Kidney glomerular epithelial cell (primary cell): ENCODE results near the gene LRMDA.

Source experiments
- DNase-seq: peaks from one replicate; lab custom pipeline; 2025; lab: John Stamatoyannopoulos, UW

The LRMDA gene

DNA sequence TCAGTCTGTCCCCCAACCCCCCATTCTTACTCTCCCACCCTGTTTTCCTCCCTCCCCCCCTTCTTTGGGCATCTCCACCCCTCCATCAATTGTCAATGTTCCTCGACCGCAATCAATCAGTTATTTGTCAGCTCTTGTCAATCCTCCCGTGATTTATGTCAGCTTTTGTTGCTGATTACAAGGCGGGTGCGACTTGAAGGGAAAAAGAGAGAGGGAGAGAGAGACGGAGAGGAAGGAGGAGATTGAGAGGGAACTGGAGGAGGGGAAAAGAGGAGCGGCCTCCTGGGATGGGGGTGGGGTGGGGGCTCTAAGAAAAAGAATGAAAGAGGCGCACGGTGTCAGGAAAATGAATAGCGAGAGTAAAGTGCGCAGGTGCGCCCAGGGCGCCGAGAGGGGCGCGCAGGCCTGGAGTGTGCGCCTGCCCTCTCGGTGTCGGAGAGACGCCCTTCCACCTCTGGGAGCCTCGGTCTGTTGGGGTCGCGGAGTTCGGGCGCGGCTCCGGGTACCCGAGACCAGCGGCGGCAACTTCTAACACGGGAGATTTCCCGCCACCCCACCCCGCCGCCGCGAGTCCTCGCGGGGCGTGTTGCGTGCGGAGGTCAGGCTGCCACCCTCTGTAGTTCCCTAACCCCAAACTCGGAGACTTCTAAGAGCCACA lies 28.8 kb upstream of the LRMDA start:
- DNase-seq = peak; percentile 94

GRCh38 chr10:75403144-75403938 lies 28.1 kb upstream of the LRMDA start:
- peak; percentile 45 for DNase-seq

DNA sequence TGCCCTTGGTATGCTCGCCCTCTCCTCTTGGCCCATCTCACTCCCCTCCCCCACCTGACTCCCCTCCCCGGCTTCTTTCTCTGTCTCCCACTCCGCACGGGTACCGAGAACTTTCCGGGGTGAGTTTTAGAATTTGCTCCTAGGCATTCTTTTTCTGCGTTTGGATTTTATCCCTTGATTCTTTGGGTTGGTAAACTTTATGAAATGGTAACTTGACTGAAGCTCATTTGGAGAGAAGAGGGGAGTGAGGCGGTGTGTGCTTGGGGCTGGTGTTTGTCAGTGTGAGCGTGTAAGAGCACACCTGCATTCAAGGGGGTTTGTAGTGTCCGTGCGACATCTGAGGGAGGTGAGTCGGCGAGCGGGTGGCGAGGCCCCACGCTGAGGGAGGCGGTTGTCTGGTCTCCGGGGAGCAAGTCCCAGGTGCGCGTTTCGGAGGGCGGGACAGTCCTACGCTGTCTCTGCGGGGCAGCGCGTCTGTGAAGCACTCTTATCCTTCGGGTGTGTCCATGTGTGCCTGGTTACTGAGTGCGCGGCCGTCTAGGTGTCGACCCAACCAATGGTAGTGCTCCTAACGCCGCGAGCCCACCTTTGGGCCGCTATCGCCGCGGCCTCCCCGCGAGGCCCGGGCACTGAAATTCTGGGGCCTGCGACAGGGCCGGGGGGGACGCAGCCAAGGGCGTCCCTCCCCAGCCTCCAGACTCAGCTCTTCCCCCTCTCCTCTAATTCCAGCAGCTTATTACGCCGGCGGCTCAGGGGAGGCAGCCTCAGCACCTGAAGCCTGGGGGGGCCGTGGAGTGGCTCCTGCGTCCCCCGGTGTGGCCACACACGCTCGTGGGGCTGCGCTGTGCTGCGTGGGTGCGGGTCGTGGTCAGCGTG lies 27.2 kb upstream of the LRMDA start:
- no peak for DNase-seq

- peak; percentile 40 for DNase-seq
Observed at GRCh38 chr10:75404815-75405597, 26.4 kb upstream of the LRMDA start.

DNA sequence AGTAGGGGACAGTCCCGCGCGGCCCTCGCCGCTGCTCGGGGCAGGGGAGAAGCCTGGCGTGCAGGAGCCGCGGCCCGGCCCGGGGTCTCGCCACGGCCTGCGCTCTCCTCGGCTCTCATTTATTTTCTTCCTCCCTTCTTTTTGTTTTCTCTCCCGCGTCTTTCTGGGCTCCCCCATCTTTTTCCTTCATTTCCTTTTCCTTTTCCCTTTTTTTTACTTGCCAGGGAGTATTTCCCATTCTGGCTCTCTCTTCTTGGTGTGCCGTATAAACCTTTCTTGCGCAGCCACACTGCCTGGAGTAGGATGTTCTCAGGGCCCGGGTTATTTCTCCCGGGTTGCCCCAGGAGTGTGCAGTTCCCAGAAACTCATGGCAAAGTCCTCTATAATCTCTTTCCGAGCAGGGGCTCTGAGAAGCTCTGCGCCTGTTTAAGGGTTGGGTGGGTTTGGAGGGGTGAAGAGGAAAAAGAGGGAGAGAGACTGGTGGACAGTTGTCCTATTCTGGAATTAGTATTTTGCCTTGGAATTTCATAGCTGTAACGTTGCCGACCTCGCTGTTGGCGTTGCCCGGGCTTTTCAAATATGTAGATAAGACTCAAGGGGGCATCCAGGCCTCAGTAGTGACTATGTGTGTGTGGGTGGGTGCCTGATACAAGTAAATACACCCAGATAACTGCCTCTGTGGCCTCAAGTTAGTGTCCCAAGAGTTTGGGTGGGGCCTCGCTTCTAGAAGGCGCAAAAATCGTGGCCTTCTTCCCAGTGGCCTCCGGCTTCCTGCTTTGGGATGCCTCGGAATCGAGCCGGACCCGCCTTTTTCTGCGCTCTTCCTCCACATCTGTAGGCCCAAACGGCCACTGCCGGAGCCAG lies 25.6 kb upstream of the LRMDA start:
- no peak for DNase-seq

DNA sequence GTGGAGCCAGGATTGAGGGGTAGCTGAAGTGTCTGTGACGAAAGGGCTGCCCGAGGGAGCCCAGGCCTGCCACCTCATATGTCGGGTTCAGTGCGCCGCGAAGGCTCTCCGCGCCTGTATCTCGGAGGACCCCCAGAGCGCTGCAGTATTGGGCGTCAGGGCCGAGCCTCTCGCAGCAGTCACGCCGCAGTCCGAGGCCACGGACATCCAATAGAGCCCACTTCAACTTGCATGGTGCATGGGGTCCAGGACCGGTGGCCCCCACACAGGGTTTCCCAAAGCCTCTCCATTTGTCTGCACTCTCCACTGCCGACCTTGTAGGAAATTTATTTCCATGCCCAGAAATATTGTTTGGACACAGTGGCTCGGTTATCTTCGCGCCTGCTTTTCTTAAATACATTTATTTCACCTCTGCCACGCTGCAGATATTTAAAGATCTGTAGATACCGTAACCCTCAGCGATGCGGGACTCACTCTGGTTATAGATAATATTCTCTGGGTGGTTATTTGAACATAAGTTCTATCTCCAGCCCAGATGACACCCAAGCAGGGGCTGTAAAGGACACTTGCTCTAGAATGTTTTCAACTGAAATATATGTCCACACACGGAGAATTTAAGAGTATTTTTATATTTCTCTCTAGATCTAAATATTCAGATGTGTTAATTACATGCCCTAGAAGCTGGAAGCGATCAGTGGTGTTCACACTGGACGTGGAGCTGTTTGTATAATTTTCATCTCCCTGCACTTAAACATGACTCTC lies 24.8 kb upstream of the LRMDA start:
- DNase-seq = no peak

DNA sequence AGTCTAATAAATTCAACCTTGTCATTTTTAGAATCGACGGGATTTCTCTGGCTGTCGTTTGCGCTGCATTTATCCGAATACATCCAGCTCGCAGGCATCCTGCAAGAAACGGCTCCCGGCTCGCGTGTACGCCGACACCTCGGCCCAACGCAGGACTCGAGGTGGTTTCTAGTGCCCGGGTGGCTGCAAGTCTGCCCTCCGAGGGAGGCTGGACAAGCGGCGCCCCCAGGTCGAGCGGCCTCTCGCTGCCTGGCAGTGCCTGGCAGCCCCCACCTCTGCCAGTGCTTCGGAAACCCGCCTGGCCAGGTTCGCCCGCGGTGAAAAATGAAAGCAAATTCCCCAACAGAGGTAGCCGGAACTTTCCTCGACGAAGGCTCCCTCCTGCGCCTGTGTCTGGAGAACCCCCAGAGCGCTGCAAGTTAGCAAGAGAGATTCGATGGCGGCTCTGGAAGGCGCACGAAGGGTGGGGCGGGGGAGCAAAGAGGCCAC lies 24.2 kb upstream of the LRMDA start:
- no peak for DNase-seq

DNA sequence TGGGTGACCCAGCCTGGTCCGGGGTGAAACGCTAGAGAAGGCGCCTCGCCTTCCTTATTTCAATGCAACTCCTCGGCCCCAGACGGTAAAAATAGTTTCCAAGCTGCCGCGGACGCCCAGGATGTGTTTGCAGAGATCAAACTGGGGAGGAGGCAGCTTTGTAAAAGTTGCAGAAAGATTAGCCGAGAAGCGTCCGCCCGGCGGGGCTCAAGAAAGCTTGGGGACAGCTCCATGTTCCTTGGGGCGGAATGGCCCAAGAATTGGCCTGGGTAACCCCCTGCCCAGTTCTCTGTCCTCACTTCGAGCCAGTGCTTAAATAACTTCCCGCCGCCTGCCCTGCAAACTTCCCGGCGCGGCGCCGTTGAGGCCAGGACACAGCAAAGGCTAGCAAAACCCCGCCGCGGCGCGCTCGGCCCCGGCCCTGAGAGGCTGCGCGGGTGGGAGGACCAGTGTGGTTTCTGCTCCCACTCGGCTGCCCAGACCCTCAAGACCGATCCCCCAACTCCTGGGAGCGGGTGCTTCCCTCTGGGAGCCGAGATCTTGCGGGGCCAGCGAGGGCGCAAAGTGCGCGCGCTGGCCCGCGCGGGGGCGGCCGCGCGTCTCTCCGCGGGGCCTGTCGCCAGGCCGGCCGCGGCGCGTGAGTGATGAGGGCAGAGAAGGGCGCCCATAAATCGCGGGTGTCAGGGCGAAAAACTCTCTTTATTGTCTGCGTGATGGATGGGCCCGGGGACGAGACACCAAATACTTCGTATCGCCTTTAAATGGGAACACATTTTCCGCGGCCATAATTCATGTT lies 23.5 kb upstream of the LRMDA start:
- DNase-seq = peak; percentile 22

DNA sequence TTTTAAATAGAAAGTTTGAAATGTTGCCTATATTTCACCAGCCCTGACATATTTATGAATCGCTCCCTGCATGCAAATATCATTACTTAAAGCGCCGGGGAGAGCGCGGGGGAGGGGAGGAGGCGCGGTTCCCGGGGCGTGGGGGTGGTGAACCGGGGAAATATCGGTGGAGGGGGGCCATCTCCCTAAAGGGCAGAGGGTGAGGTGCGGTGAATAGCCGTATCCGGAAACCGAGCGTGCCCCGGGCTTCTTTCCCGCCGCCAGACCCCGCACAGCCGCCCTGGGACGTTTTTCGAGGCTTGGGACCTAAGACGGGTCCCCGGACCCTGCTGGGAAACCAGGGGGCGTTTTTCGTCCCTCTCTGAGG lies 22.9 kb upstream of the LRMDA start:
- no peak for DNase-seq

- peak; percentile 31 for DNase-seq
Observed at GRCh38 chr10:75408911-75409885, 22.2 kb upstream of the LRMDA start.

GRCh38 chr10:75410132-75411005 lies 21.1 kb upstream of the LRMDA start:
- peak; percentile 45 for DNase-seq

GRCh38 chr10:75414527-75414926 lies 16.9 kb upstream of the LRMDA start:
- DNase-seq = no peak

- peak; percentile 81 for DNase-seq
Observed at GRCh38 chr10:75417522-75417927, 13.9 kb upstream of the LRMDA start.

- DNase-seq = no peak
Observed at GRCh38 chr10:75418293-75418692, 13.1 kb upstream of the LRMDA start.

DNA sequence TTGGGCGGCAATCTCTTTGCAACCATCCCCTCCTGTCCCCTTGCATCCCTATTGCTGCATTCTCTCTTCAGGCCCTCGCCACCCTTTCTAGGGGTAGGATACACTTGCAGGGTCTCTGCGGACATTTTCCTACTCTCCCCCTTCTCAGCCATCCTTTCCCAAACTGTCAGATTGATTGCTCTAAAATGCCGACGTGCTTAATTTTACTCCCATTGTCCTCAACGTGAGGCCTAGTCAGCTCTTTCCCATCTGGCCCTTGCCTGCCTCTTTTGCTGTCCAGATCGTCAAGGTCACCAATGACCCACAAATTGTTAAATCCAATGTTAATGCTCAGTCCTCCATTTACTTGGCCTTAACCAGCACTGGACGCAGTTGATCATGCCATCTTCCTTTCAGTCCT lies 12.7 kb upstream of the LRMDA start:
- no peak for DNase-seq

DNA sequence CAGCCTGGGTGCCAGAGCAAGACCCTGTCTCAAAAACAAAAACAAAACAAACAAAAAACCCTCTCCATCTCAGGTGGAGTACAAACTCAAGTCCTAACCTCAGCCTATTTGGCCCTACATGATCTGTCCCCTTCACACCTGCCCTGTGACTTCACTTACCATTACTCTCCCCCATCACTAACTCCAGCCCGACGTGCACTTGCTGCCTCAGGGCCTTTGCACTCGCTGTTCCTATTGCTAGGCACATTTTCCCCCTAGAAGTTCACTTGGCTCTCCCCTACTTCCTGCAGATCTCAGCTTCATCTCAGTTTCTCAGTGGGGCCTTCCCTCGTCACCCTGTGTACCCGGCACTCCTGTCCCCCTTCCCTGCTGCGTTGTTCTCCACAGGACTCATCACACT lies 8.5 kb upstream of the LRMDA start:
- no peak for DNase-seq

DNA sequence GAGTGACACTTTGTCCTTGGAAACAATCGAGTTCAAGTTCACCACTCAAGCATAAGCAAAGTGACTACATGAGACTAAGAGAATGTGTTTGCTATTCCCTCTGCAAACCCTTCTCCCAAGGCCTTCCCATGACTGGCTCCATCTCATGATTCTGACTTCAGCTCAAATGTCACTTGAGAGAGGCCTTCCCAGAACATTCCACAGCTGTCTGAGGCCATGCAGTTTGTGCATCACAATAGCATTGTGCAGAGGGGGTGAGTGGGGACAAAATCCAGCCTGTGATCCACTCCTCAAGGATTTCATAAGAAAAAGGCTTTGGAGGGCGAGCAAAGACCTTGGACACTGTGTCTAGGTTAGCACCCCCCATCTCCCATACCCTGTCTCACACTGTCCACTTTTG lies 6.9 kb upstream of the LRMDA start:
- no peak for DNase-seq
